HEK293T (cell line): ENCODE measurements around the gene TRANK1.

Experiments
- CTCF ChIA-PET: fragments of 350-600 bp; formaldehyde crosslinking; extraction: SDS; loops from one replicate; lab custom pipeline; 2021; ENCODE audit warnings: antibody characterized with exemption, inconsistent platforms; lab: Yijun Ruan, JAX
- POLR2A ChIA-PET: fragments of 350-600 bp; formaldehyde crosslinking; extraction: SDS; loops from one replicate; lab custom pipeline; 2020; ENCODE audit warnings: antibody characterized with exemption, inconsistent platforms; lab: Yijun Ruan, JAX
- DNase-seq: peaks from one replicate; pipeline ENCODE4 v3.0.0; 2012; ENCODE audit warnings: mixed read lengths; ENCODE audit errors: extremely low spot score
- ARNT ChIP-seq: fragments of 450-650 bp; IDR thresholded peaks from 2 replicates; pipeline ENCODE4 v1.6.1; 2017; ENCODE audit warnings: mild to moderate bottlenecking
- BHLHE40 ChIP-seq: fragments of 450-650 bp; IDR thresholded peaks from 2 replicates; pipeline ENCODE4 v1.6.1; 2016; ENCODE audit warnings: mild to moderate bottlenecking, moderate library complexity, borderline replicate concordance
- CTBP1 ChIP-seq: fragments of 450-650 bp; IDR thresholded peaks from 2 replicates; pipeline ENCODE4 v1.6.1; 2016; ENCODE audit warnings: borderline replicate concordance
- ELF4 ChIP-seq: fragments of 450-650 bp; IDR thresholded peaks from 2 replicates; pipeline ENCODE4 v1.6.1; 2017; ENCODE audit warnings: antibody characterized with exemption
- FOXA1 ChIP-seq: fragments of 450-650 bp; IDR thresholded peaks from 2 replicates; pipeline ENCODE4 v1.6.1; 2016; ENCODE audit warnings: mild to moderate bottlenecking
- FOXK2 ChIP-seq: fragments of 450-650 bp; IDR thresholded peaks from 2 replicates; pipeline ENCODE4 v1.6.1; 2016; ENCODE audit warnings: mild to moderate bottlenecking
- FOXM1 ChIP-seq: fragments of 450-650 bp; IDR thresholded peaks from 2 replicates; pipeline ENCODE4 v1.6.1; 2017; ENCODE audit warnings: mild to moderate bottlenecking, borderline replicate concordance
- HDGF ChIP-seq: fragments of 450-650 bp; IDR thresholded peaks from 2 replicates; pipeline ENCODE4 v1.6.1; 2017; ENCODE audit warnings: antibody characterized with exemption, borderline replicate concordance
- L3MBTL2 ChIP-seq: fragments of 450-650 bp; conservative IDR thresholded peaks from 2 replicates; pipeline ENCODE4 v1.6.1; 2016; ENCODE audit warnings: mild to moderate bottlenecking
- LEF1 ChIP-seq: fragments of 450-650 bp; IDR thresholded peaks from 2 replicates; pipeline ENCODE4 v1.6.1; 2017; ENCODE audit warnings: mild to moderate bottlenecking, borderline replicate concordance
- NFRKB ChIP-seq: fragments of 450-650 bp; IDR thresholded peaks from 2 replicates; pipeline ENCODE4 v1.6.1; 2016; ENCODE audit warnings: mild to moderate bottlenecking, moderate library complexity
- SP1 ChIP-seq: fragments of 450-650 bp; IDR thresholded peaks from 2 replicates; pipeline ENCODE4 v1.6.1; 2017
- SUZ12 ChIP-seq: fragments of 450-650 bp; IDR thresholded peaks from 2 replicates; pipeline ENCODE4 v1.6.1; 2016; ENCODE audit warnings: mild to moderate bottlenecking
- TARDBP ChIP-seq: fragments of 450-650 bp; IDR thresholded peaks from 2 replicates; pipeline ENCODE4 v1.6.1; 2016
- ZNF384 ChIP-seq: fragments of 450-650 bp; IDR thresholded peaks from 2 replicates; pipeline ENCODE4 v1.6.1; 2016
- TF ChIP-seq, protein P1 (sequence below): fragments of 450-650 bp; IDR thresholded peaks from 2 replicates; pipeline ENCODE4 v1.6.1; 2016

Gene TRANK1

GRCh38 chr3:36923981-36924743 lies 20.7 kb downstream of the TRANK1 start:
- no peak for TF ChIP-seq FOXA1
- TF ChIP-seq, protein P1, sequence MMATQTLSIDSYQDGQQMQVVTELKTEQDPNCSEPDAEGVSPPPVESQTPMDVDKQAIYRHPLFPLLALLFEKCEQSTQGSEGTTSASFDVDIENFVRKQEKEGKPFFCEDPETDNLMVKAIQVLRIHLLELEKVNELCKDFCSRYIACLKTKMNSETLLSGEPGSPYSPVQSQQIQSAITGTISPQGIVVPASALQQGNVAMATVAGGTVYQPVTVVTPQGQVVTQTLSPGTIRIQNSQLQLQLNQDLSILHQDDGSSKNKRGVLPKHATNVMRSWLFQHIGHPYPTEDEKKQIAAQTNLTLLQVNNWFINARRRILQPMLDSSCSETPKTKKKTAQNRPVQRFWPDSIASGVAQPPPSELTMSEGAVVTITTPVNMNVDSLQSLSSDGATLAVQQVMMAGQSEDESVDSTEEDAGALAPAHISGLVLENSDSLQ, result no peak
- no peak for TF ChIP-seq ARNT
- no peak for TF ChIP-seq LEF1
- TF ChIP-seq TARDBP, result no peak
- TF ChIP-seq SP1, result no peak
- no peak for TF ChIP-seq ZNF384
- no peak for TF ChIP-seq HDGF
- TF ChIP-seq NFRKB, result no peak
- no peak for TF ChIP-seq ELF4
- no peak for TF ChIP-seq L3MBTL2
- no peak for TF ChIP-seq BHLHE40
- no peak for TF ChIP-seq FOXK2
- no peak for TF ChIP-seq FOXM1
- no peak for TF ChIP-seq CTBP1
- TF ChIP-seq SUZ12, result no peak
- DNase-seq, result no peak
- CTCF ChIA-PET, result interaction anchor here (0.6 kb wide), 1 partner anchor 1199 kb away, joined by 3 read pairs; no protein-coding TSS in a partner anchor
- POLR2A ChIA-PET, result no interaction called here

GRCh38 chr3:36923523-36923943 lies 21.3 kb downstream of the TRANK1 start:
- ChIA-PET CTCF (interaction anchor here (0.6 to 1.1 kb wide), 2 partner anchors 29 to 1200 kb away, joined by 3 read pairs; no protein-coding TSS in a partner anchor), POLR2A (no interaction called here)
- no peak for DNase-seq
- TF ChIP-seq, protein P1, result no peak
- TF ChIP-seq LEF1 (no peak), ARNT (no peak), HDGF (no peak), FOXK2 (no peak), TARDBP (no peak), CTBP1 (no peak), FOXM1 (no peak), SP1 (no peak), NFRKB (no peak), ZNF384 (no peak)

- no peak for TF ChIP-seq HDGF
- DNase-seq, result no peak
- ChIA-PET CTCF (no interaction called here), POLR2A (no interaction called here)
Observed at GRCh38 chr3:36920884-36921567, 23.8 kb downstream of the TRANK1 start.

DNA sequence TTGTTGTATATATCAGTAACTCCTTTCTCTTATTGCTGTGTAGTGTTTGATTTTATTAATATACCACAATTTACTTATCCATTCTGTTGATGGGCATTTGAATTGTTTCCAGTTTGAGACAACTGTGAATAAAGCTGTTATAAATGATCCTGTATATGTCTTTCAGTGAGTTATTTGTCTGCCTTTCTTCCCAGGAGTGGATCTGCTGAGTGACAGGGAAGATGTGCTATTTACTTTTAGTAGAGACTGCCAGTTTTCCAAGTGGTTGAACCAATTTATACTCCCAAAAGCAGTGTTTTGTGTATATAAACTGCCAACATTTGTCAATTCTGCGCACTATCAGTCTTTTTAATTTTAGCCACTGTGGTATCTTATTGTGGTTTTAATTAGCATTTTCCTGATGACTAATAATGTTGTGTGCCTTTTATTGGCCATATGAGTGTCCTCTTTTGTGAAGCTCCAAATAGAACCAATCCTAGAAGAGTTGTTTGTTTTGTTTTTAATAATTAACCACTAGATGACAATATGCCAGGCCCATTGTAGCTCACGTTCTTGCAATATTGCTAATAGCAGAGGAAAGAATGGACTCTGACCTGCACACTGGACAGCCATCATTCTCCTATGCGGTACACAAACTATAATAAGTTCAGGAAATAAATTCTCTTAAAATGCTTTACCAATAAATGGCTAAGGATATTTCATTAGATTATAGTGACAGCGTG lies 25.3 kb downstream of the TRANK1 start:
- TF ChIP-seq FOXK2, result no peak
- TF ChIP-seq ARNT, result no peak
- no peak for TF ChIP-seq ELF4
- TF ChIP-seq CTBP1, result no peak
- TF ChIP-seq LEF1, result no peak
- TF ChIP-seq ZNF384, result no peak
- TF ChIP-seq HDGF, result no peak
- TF ChIP-seq, protein P1, result no peak
- no peak for TF ChIP-seq TARDBP
- TF ChIP-seq BHLHE40, result no peak
- TF ChIP-seq FOXM1, result no peak
- no peak for TF ChIP-seq FOXA1
- no peak for TF ChIP-seq SUZ12
- TF ChIP-seq NFRKB, result no peak
- DNase-seq, result no peak
- ChIA-PET CTCF (no interaction called here), POLR2A (no interaction called here)

DNA sequence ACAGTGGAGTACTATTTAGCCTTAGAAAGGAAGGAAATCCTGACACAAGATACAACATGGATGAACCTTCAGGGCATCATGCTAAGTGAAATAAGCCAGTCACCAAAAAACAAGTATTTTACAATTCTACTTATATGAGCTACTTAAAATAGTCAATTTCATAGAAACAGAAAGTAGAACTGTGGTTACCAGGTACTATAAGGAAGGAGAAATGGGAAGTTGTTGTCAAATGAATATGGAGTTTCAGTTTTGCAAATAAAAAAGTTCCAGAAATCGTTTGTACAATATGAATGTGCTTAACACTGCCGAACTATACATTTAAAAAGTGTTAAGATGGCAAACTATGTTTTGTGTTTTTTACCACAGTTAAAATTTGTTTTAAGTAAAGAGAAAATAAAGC lies 26.8 kb downstream of the TRANK1 start:
- DNase-seq, result no peak
- ChIA-PET POLR2A (no interaction called here), CTCF (no interaction called here)
- no peak for TF ChIP-seq ARNT
- no peak for TF ChIP-seq FOXK2
- no peak for TF ChIP-seq NFRKB
- no peak for TF ChIP-seq LEF1
- no peak for TF ChIP-seq TARDBP
- no peak for TF ChIP-seq FOXM1
- TF ChIP-seq, protein P1, result no peak
